HepG2 (cell line): ENCODE measurements around the gene MAN2C1. TPM values are rescaled to one million over a fixed set of nuclear protein-coding genes. Genes with fewer than 3 reads are reported as not detected.

Source experiments
- E2F5 ChIP-seq: sonication (generic); formaldehyde crosslinking; conservative IDR thresholded peaks from 2 replicates; pipeline ENCODE4 v1.4.0; 2020; ENCODE audit warnings: missing genetic modification reagents
- EED ChIP-seq: sonication (generic); formaldehyde crosslinking; IDR thresholded peaks from 2 replicates; pipeline ENCODE4 v1.5.0; 2020; ENCODE audit warnings: mild to moderate bottlenecking, missing genetic modification reagents
- FOSL1 ChIP-seq: sonication (generic); formaldehyde crosslinking; IDR thresholded peaks from 2 replicates; pipeline ENCODE4 v1.9.0; 2021; ENCODE audit warnings: missing genetic modification reagents, borderline replicate concordance
- MTA1 ChIP-seq: sonication (generic); formaldehyde crosslinking; IDR thresholded peaks from 2 replicates; pipeline ENCODE4 v1.4.0; 2020; ENCODE audit warnings: missing genetic modification reagents, mild to moderate bottlenecking, borderline replicate concordance
- NBN ChIP-seq: fragments of 450-650 bp; conservative IDR thresholded peaks from 2 replicates; pipeline ENCODE4 v1.6.1; 2017
- NFATC3 ChIP-seq: sonication (generic); formaldehyde crosslinking; IDR thresholded peaks from 2 replicates; pipeline ENCODE4 v1.5.1; 2020; ENCODE audit warnings: mild to moderate bottlenecking, missing genetic modification reagents
- PAF1 ChIP-seq: IDR thresholded peaks from 2 replicates; pipeline ENCODE4 v1.6.1; 2016; ENCODE audit warnings: missing genetic modification reagents, missing compliant biosample characterization
- PCBP1 ChIP-seq: fragments of 200-400 bp; formaldehyde crosslinking; IDR thresholded peaks from 2 replicates; pipeline ENCODE4 v1.6.1; 2017; ENCODE audit warnings: mild to moderate bottlenecking, low read depth, low read length, borderline replicate concordance
- POGK ChIP-seq: sonication (generic); formaldehyde crosslinking; conservative IDR thresholded peaks from 2 replicates; pipeline ENCODE4 v1.8.0; 2022; ENCODE audit warnings: mild to moderate bottlenecking, moderate library complexity, missing genetic modification reagents
- RFX3 ChIP-seq: IDR thresholded peaks from 2 replicates; pipeline ENCODE4 v1.6.1; 2016; ENCODE audit warnings: missing biosample characterization, missing genetic modification reagents
- RFXANK ChIP-seq: IDR thresholded peaks from 2 replicates; pipeline ENCODE4 v1.6.1; 2016
- THAP9 ChIP-seq: sonication (generic); formaldehyde crosslinking; IDR thresholded peaks from 2 replicates; pipeline ENCODE4; 2020; ENCODE audit warnings: missing genetic modification reagents, mild to moderate bottlenecking, borderline replicate concordance
- ZEB1 ChIP-seq: IDR thresholded peaks from 2 replicates; pipeline ENCODE4 v1.6.1; 2012; ENCODE audit warnings: mild to moderate bottlenecking, low read depth, inconsistent platforms; ENCODE audit not compliant: insufficient replicate concordance
- ZFP62 ChIP-seq: sonication (generic); formaldehyde crosslinking; IDR thresholded peaks from 2 replicates; pipeline ENCODE4 v1.4.0; 2020; ENCODE audit warnings: missing genetic modification reagents
- ZHX1 ChIP-seq: sonication (generic); formaldehyde crosslinking; IDR thresholded peaks from 2 replicates; pipeline ENCODE4 v1.8.1; 2022; ENCODE audit warnings: low read depth, mild to moderate bottlenecking, missing genetic modification reagents
- ZMAT3 ChIP-seq: sonication (generic); formaldehyde crosslinking; conservative IDR thresholded peaks from 2 replicates; pipeline ENCODE4 v1.7.0; 2021; ENCODE audit warnings: missing genetic modification reagents
- ZNF253 ChIP-seq: sonication (generic); formaldehyde crosslinking; IDR thresholded peaks from 2 replicates; pipeline ENCODE4 v1.8.0; 2022; ENCODE audit warnings: mild to moderate bottlenecking, missing genetic modification reagents, borderline replicate concordance
- ZNF30 ChIP-seq: sonication (generic); formaldehyde crosslinking; IDR thresholded peaks from 2 replicates; pipeline ENCODE4 v1.5.0; 2020; ENCODE audit warnings: mild to moderate bottlenecking, missing genetic modification reagents
- ZNF572 ChIP-seq: sonication (generic); formaldehyde crosslinking; IDR thresholded peaks from 2 replicates; pipeline ENCODE4 v1.5.1; 2020; ENCODE audit warnings: mild to moderate bottlenecking, missing genetic modification reagents
- ZNF724P ChIP-seq: sonication (generic); formaldehyde crosslinking; IDR thresholded peaks from 2 replicates; pipeline ENCODE4 v1.8.0; 2022; ENCODE audit warnings: missing genetic modification reagents, borderline replicate concordance
- ZNF775 ChIP-seq: sonication (generic); formaldehyde crosslinking; IDR thresholded peaks from 2 replicates; pipeline ENCODE4 v1.4.0; 2020; ENCODE audit warnings: missing genetic modification reagents, mild to moderate bottlenecking, moderate library complexity, borderline replicate concordance
- ZSCAN29 ChIP-seq: sonication (generic); formaldehyde crosslinking; conservative IDR thresholded peaks from 2 replicates; pipeline ENCODE4 v1.4.0; 2020; ENCODE audit warnings: mild to moderate bottlenecking, missing genetic modification reagents
- polyA plus RNA-seq, 8 experiments: library from polyadenylated mRNA; depleted of rRNA in 3 of 8; stranded (reverse) in 7 of 8; unstranded in 1 of 8; fragments of >200 nt; fragmentation: Illumina TruSeq in 4 of 8; extraction: Trizol in 4 of 8; gene quantifications; 2 replicates each; pipeline versions ENCODE4 v1.2.1 to v1.2.3, GENCODE V29; 2011 to 2016; ENCODE audit warnings: low read depth in 4 of 8, missing spikeins in 1 of 8, mixed read lengths in 1 of 8; ENCODE audit not compliant: insufficient read depth in 1 of 8
- total RNA-seq, 5 experiments: library from RNA; depleted of rRNA; stranded (reverse); fragments of >200 nt; fragmentation: Illumina TruSeq; extraction: Trizol; gene quantifications; 2 replicates each; pipeline ENCODE4 v1.2.3, GENCODE V29; 2016; ENCODE audit warnings: low read depth in 1 of 5

Gene MAN2C1
- total and polyA plus RNA-seq, 2 of the 13 experiments (the other 11 are each of a cell fraction or from before 2014, with no cell fraction given), result 62.6 to 71.0 TPM

GRCh38 chr15:75347222-75348033 lies 21.0 kb downstream of the MAN2C1 start (continued):
- TF ChIP-seq RFX3 (CRISPR knock-in tag) (no peak), ZSCAN29 (CRISPR knock-in tag) (no peak), PAF1 (no peak), ZNF724P (CRISPR knock-in tag) (no peak), ZNF253 (CRISPR knock-in tag) (peak; percentile 43; the same call in 1 of the 2 replicates), ZNF775 (CRISPR knock-in tag) (no peak), ZMAT3 (peak; percentile 80; the same call in 1 of the 2 replicates), E2F5 (CRISPR knock-in tag) (no peak), THAP9 (peak; percentile 82; the same call in 1 of the 2 replicates), NBN (no peak), PCBP1 (peak; percentile 89; the same call in 1 of the 2 replicates), ZEB1 (peak; percentile 64), ZHX1 (CRISPR knock-in tag) (0 out of 2 replicates have a peak, but pooled peaks have one; percentile 62), FOSL1 (CRISPR knock-in tag) (no peak), MTA1 (CRISPR knock-in tag) (peak; percentile 51; the same call in 1 of the 2 replicates), EED (CRISPR knock-in tag) (0 out of 2 replicates have a peak, but pooled peaks have one; percentile 30), ZNF30 (no peak), ZFP62 (CRISPR knock-in tag) (no peak), POGK (CRISPR knock-in tag) (peak; percentile 51; the same call in 1 of the 2 replicates), ZNF572 (CRISPR knock-in tag) (no peak), RFXANK (CRISPR knock-in tag) (no peak), NFATC3 (CRISPR knock-in tag) (peak; percentile 33; the same call in 1 of the 2 replicates)
